H1 (cell line): ENCODE measurements around the gene OR6M1. TPM values are rescaled to one million over a fixed set of nuclear protein-coding genes. Genes with fewer than 3 reads are reported as not detected.

Experiments used
- CTCF ChIA-PET: fragments of 300-600 bp; sonication (Branson Sonifier 250); formaldehyde crosslinking; loops from one replicate; lab custom pipeline; 2021; ENCODE audit not compliant: partially characterized antibody; lab: Charles Lee
- POLR2A ChIA-PET: fragments of 300-600 bp; sonication (Branson Sonifier 250); formaldehyde crosslinking; loops from one replicate; lab custom pipeline; 2021; ENCODE audit warnings: inconsistent platforms; ENCODE audit not compliant: partially characterized antibody; lab: Charles Lee
- DNase-seq, 2 experiments: peaks; one replicate each; pipeline versions ENCODE4 v3.0.0 to v3.0.0-alpha.2; 2010 to 2022; ENCODE audit warnings: low spot score in 2 of 2, low read depth in 1 of 2, mixed read lengths in 1 of 2
- FAIRE-seq: peaks from 2 replicates; lab custom pipeline; 2011; peaks lifted over from hg19 to GRCh38; lab: Jason Lieb, UNC
- H2AFZ ChIP-seq: 2 replicates; pipeline ENCODE4 v1.8.1; 2012; ENCODE audit warnings: low read length, inconsistent platforms
- H2AK5ac ChIP-seq: 2 replicates; pipeline ENCODE4 v1.6.1; 2013; ENCODE audit warnings: low read depth, low read length
- H2BK120ac ChIP-seq: replicated peaks from 2 replicates; pipeline ENCODE3; 2013; ENCODE audit warnings: low read depth, low read length, inconsistent platforms
- H2BK12ac ChIP-seq: 2 replicates; pipeline ENCODE4 v1.6.1; 2013; ENCODE audit warnings: low read depth, low read length
- H2BK15ac ChIP-seq: 2 replicates; pipeline ENCODE4 v1.6.1; 2013; ENCODE audit warnings: low read length
- H2BK20ac ChIP-seq: 2 replicates; pipeline ENCODE4 v1.6.1; 2013; ENCODE audit warnings: low read length
- H2BK5ac ChIP-seq: 2 replicates; pipeline ENCODE4 v1.6.1; 2013; ENCODE audit warnings: low read depth, low read length
- H3K14ac ChIP-seq: 2 replicates; pipeline ENCODE4 v1.6.1; 2013; ENCODE audit warnings: inconsistent platforms; ENCODE audit not compliant: insufficient read length
- H3K18ac ChIP-seq: 2 replicates; pipeline ENCODE4 v1.6.1; 2013; ENCODE audit warnings: low read length; ENCODE audit errors: extremely low read depth
- H3K23ac ChIP-seq: 2 replicates; pipeline ENCODE4 v1.6.1; 2013; ENCODE audit warnings: inconsistent platforms; ENCODE audit not compliant: insufficient read length
- H3K23me2 ChIP-seq: 2 replicates; pipeline ENCODE4 v1.6.1; 2013; ENCODE audit warnings: low read depth, low read length
- H3K27ac ChIP-seq: 2 replicates; pipeline ENCODE4 v1.6.1; 2011; ENCODE audit warnings: low read depth, low read length, inconsistent platforms
- H3K27me3 ChIP-seq, 4 experiments: replicated peaks in 1 of 4; 1 replicate in 1 of 4; 2 replicates in 3 of 4; pipeline versions ENCODE4 v1.6.1 to v1.8.1; 2011 to 2013; ENCODE audit warnings: low read length in 3 of 4, mild to moderate bottlenecking in 3 of 4, inconsistent platforms in 2 of 4, mixed read lengths in 2 of 4, moderate library complexity in 1 of 4; ENCODE audit not compliant: control insufficient read depth in 3 of 4, insufficient read depth in 3 of 4; ENCODE audit errors: extremely low read depth in 1 of 4
- H3K36me3 ChIP-seq, 4 experiments: 2 replicates each; pipeline versions ENCODE4 v1.6.1 to v1.8.1; 2011 to 2013; ENCODE audit warnings: mild to moderate bottlenecking in 4 of 4, low read length in 3 of 4, moderate library complexity in 2 of 4, control low read depth in 1 of 4, inconsistent platforms in 1 of 4; ENCODE audit not compliant: insufficient read depth in 4 of 4, control insufficient read depth in 2 of 4
- H3K4ac ChIP-seq: replicated peaks from 2 replicates; pipeline ENCODE3; 2013; ENCODE audit warnings: low read length, low read depth, mixed read lengths, inconsistent platforms; ENCODE audit not compliant: insufficient read length
- H3K4me1 ChIP-seq, 4 experiments: replicated peaks in 1 of 4; 1 replicate in 1 of 4; 2 replicates in 3 of 4; pipeline versions ENCODE4 v1.6.1 to v1.8.1; 2011 to 2013; ENCODE audit warnings: low read length in 3 of 4, inconsistent platforms in 2 of 4, mixed read lengths in 1 of 4; ENCODE audit not compliant: insufficient read depth in 4 of 4, control insufficient read depth in 3 of 4
- H3K4me2 ChIP-seq, 2 experiments: 2 replicates each; pipeline versions ENCODE4 v1.6.1 to v1.8.1; 2011 to 2013; ENCODE audit warnings: low read depth in 2 of 2, low read length in 2 of 2, control low read depth in 1 of 2, inconsistent platforms in 1 of 2, mild to moderate bottlenecking in 1 of 2; ENCODE audit not compliant: insufficient read depth in 1 of 2
- H3K4me3 ChIP-seq, 4 experiments: fragments of 200-600, 300-600 bp in 1 of 4; sonication (generic), shearing (Covaris generic), sonication (Bioruptor Twin) in 1 of 4; 2 replicates each; pipeline versions ENCODE4 v1.5.1 to v1.8.1; 2011 to 2016; ENCODE audit warnings: low read length in 4 of 4, low read depth in 3 of 4, control low read depth in 2 of 4, inconsistent platforms in 2 of 4, mild to moderate bottlenecking in 2 of 4, mixed read lengths in 1 of 4, moderate library complexity in 1 of 4; ENCODE audit not compliant: insufficient read depth in 2 of 4; ENCODE audit errors: extremely low read depth in 1 of 4
- H3K56ac ChIP-seq: replicated peaks from 2 replicates; pipeline ENCODE3; 2013; ENCODE audit warnings: low read depth, mild to moderate bottlenecking, mixed read lengths, low read length, inconsistent platforms; ENCODE audit not compliant: insufficient read length
- H3K79me1 ChIP-seq: 2 replicates; pipeline ENCODE4 v1.6.1; 2013; ENCODE audit warnings: low read depth, low read length, control low read depth
- H3K79me2 ChIP-seq, 2 experiments: 2 replicates each; pipeline versions ENCODE4 v1.6.1 to v1.8.1; 2012 to 2013; ENCODE audit warnings: low read length in 2 of 2, mild to moderate bottlenecking in 2 of 2, inconsistent platforms in 1 of 2; ENCODE audit not compliant: insufficient read depth in 2 of 2, control insufficient read depth in 1 of 2
- H3K9ac ChIP-seq, 4 experiments: replicated peaks in 1 of 4; 1 replicate in 1 of 4; 2 replicates in 3 of 4; pipeline versions ENCODE4 v1.6.1 to v1.8.1; 2011 to 2013; ENCODE audit warnings: low read depth in 3 of 4, low read length in 3 of 4, control low read depth in 2 of 4, mild to moderate bottlenecking in 2 of 4, moderate library complexity in 2 of 4, inconsistent platforms in 1 of 4; ENCODE audit errors: extremely low read depth in 1 of 4
- H3K9me3 ChIP-seq, 2 experiments: 2 replicates each; pipeline versions ENCODE4 v1.6.1 to v1.8.1; 2012 to 2013; ENCODE audit warnings: mild to moderate bottlenecking in 2 of 2, moderate library complexity in 2 of 2, control low read depth in 1 of 2, inconsistent platforms in 1 of 2, low read depth in 1 of 2, low read length in 1 of 2, mixed read lengths in 1 of 2; ENCODE audit not compliant: insufficient read depth in 2 of 2
- H4K20me1 ChIP-seq, 2 experiments: replicated peaks in 1 of 2; 2 replicates each; pipeline versions ENCODE3 to v1.8.1; 2011 to 2013; ENCODE audit warnings: inconsistent platforms in 2 of 2, low read length in 2 of 2, mild to moderate bottlenecking in 1 of 2; ENCODE audit not compliant: insufficient read depth in 2 of 2, control insufficient read depth in 1 of 2
- H4K5ac ChIP-seq: 2 replicates; pipeline ENCODE4 v1.6.1; 2013; ENCODE audit warnings: low read length, low read depth, mixed read lengths, inconsistent platforms; ENCODE audit not compliant: insufficient read length
- H4K8ac ChIP-seq: 2 replicates; pipeline ENCODE4 v1.8.0; 2013; ENCODE audit warnings: mild to moderate bottlenecking, moderate library complexity, low read length, inconsistent platforms; ENCODE audit not compliant: insufficient read depth; ENCODE audit errors: extremely low read depth
- H4K91ac ChIP-seq: replicated peaks from 2 replicates; pipeline ENCODE3; 2013; ENCODE audit warnings: low read length, mixed read lengths, inconsistent platforms; ENCODE audit not compliant: insufficient read length
- ASH2L ChIP-seq: fragments of 200-600, 300-600 bp; sonication (generic); IDR thresholded peaks from one replicate; pipeline ENCODE4 v1.7.1; 2017; ENCODE audit warnings: low read length
- CREB1 ChIP-seq: IDR thresholded peaks from 2 replicates; pipeline ENCODE4 v1.6.1; 2012; ENCODE audit warnings: inconsistent platforms
- NANOG ChIP-seq: IDR thresholded peaks from 2 replicates; pipeline ENCODE4 v1.6.1; 2011; ENCODE audit warnings: low read length, low read depth, mild to moderate bottlenecking, inconsistent platforms; ENCODE audit not compliant: insufficient read depth, poor library complexity, severe bottlenecking
- PHF8 ChIP-seq: fragments of 200-600 bp; sonication (generic); conservative IDR thresholded peaks from 2 replicates; pipeline ENCODE4 v1.7.1; 2012; ENCODE audit warnings: low read depth, mild to moderate bottlenecking, inconsistent platforms, low read length, moderate library complexity
- RBBP5 ChIP-seq: IDR thresholded peaks from 2 replicates; pipeline ENCODE4 v1.7.1; 2012; ENCODE audit warnings: low read depth, mild to moderate bottlenecking, inconsistent platforms, low read length, moderate library complexity, borderline replicate concordance
- RFX5 ChIP-seq: IDR thresholded peaks from 2 replicates; pipeline ENCODE4 v1.6.1; 2011; ENCODE audit warnings: low read depth, low read length, improper control_type of control experiment, borderline replicate concordance
- SAP30 ChIP-seq: fragments of 300-600 bp; sonication (generic); IDR thresholded peaks from 2 replicates; pipeline ENCODE4 v1.7.1; 2012; ENCODE audit warnings: low read length, moderate library complexity, mild to moderate bottlenecking, inconsistent platforms; ENCODE audit not compliant: insufficient read depth, insufficient replicate concordance
- SP4 ChIP-seq: IDR thresholded peaks from 2 replicates; pipeline ENCODE4 v1.6.1; 2012; ENCODE audit warnings: low read length, inconsistent platforms
- TAF1 ChIP-seq: IDR thresholded peaks from 2 replicates; pipeline ENCODE4 v1.6.1; 2011; ENCODE audit warnings: mild to moderate bottlenecking, low read depth, low read length
- WGBS, 2 experiments: shearing (Covaris generic) in 1 of 2; methylation state at CpG; one replicate each; pipeline versions ENCODE4 v1.1.6 to v1.1.7; 2013 to 2015; ENCODE audit warnings: low lambda C conversion rate in 2 of 2, mixed read lengths in 2 of 2, inconsistent platforms in 1 of 2, low coverage in 1 of 2, missing lambda C conversion rate in 1 of 2; ENCODE audit not compliant: insufficient replicate concordance in 2 of 2, insufficient coverage in 1 of 2, insufficient read length in 1 of 2; ENCODE audit errors: extremely low coverage in 1 of 2, missing lambda C conversion rate in 1 of 2; 5-methylcytosine and 5-hydroxymethylcytosine counted together
- polyA plus RNA-seq, 7 experiments: library from polyadenylated mRNA; depleted of rRNA in 3 of 7; stranded (reverse) in 5 of 7; unstranded in 2 of 7; fragments of >200 nt in 5 of 7; fragments of 200-250 nt in 2 of 7; gene quantifications; 1 replicate in 5 of 7; 2 replicates in 1 of 7; 4 replicates in 1 of 7; pipeline versions ENCODE4 v1.2.1 to v1.2.3, GENCODE V29; 2011 to 2013; ENCODE audit warnings: missing spikeins in 2 of 7, mixed read lengths in 2 of 7
- total RNA-seq: library from RNA; stranded (reverse); fragmentation: NEBNext Ultra II Directional; extraction: Animal tissue kit (Norgen Biotek cat#: 25700); gene quantifications from 2 replicates; pipeline ENCODE4 v1.2.1, GENCODE V29; 2021
- TF ChIP-seq, protein P1 (sequence below): IDR thresholded peaks from 2 replicates; pipeline ENCODE4 v1.6.1; 2011; ENCODE audit warnings: low read length, improper control_type of control experiment

The OR6M1 gene
- total and polyA plus RNA-seq, 2 of the 8 experiments (the other 6 are each of a cell fraction or from before 2014, with no cell fraction given), result not detected

DNA sequence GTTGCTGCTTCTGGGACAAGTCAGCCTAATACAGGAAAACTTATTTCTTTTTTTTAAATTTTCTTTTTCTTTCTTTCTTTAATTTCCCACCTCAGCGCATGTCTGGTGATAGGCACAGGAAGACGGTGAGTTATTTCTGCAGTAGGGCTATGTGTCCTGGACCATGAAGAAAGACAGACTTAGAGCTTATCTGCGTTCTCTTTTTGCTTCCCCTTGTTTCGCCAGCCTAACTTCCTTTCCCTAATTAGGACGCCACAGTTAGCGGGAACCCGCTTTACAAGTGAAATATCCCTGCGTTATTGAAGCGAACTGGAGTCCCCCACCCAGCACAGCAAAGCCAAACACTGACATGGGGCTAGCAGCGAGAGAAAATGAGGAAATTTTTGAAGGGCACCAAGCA is 8.6 kb downstream of the OR6M1 start:
- H3K23ac ChIP-seq, result no peak overlapping the region
- H2BK12ac ChIP-seq, result 0 out of 2 replicates have a peak overlapping the region, but pooled peaks have one; percentile 77
- no peaks in the 10 kb centered on the region for H3K23me2 ChIP-seq
- H3K79me1 ChIP-seq, result no peaks in the 10 kb centered on the region
- H4K5ac ChIP-seq, result peak overlapping the region; percentile 0
- no peak overlapping the region for H4K91ac ChIP-seq
- H3K4ac ChIP-seq, result no peak overlapping the region
- TF ChIP-seq RFX5 (no peak), NANOG (no peak), CREB1 (no peak), PHF8 (no peak), RBBP5 (no peak), TAF1 (no peak), ASH2L (no peak), SAP30 (no peak), SP4 (no peak)
- TF ChIP-seq, protein P1, sequence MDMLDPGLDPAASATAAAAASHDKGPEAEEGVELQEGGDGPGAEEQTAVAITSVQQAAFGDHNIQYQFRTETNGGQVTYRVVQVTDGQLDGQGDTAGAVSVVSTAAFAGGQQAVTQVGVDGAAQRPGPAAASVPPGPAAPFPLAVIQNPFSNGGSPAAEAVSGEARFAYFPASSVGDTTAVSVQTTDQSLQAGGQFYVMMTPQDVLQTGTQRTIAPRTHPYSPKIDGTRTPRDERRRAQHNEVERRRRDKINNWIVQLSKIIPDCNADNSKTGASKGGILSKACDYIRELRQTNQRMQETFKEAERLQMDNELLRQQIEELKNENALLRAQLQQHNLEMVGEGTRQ, result no peak
- H2BK15ac ChIP-seq, result no peak overlapping the region
- peak overlapping the region; percentile 11; the same call in 1 of the 2 replicates for H3K18ac ChIP-seq
- 77% methylated on average over 10 of the region's 10 CpGs; no CpG with 5 or more reads in 1 of the 2 experiments for whole genome bisulfite sequencing, 2 experiments
- 0 out of 2 replicates have a peak overlapping the region, but pooled peaks have one; percentile 37 for H2BK20ac ChIP-seq
- no peak overlapping the region for H3K9ac ChIP-seq
- H4K8ac ChIP-seq, result no peak overlapping the region
- FAIRE-seq, result no peak
- peak overlapping the region; percentile 64; the same call in 1 of the 2 replicates for H2AFZ ChIP-seq
- H3K4me2 ChIP-seq, result no peak overlapping the region
- H2BK120ac ChIP-seq, result peak overlapping the region; percentile 21
- H3K14ac ChIP-seq, result no peak overlapping the region
- H3K9me3 ChIP-seq, result 0 out of 4 replicates have a peak, but pooled peaks cover 0 to 5% of the 10 kb centered on the region in 2 experiments
- H3K4me1 ChIP-seq, result no peaks in the 10 kb centered on the region
- no peak overlapping the region for H2BK5ac ChIP-seq
- H4K20me1 ChIP-seq, result no peaks in the 10 kb centered on the region
- no peaks in the 10 kb centered on the region for H3K79me2 ChIP-seq
- H3K56ac ChIP-seq, result no peak overlapping the region
- no peaks in the 10 kb centered on the region for H3K27me3 ChIP-seq
- no peak overlapping the region for H3K27ac ChIP-seq
- CTCF ChIA-PET, result no interaction called here
- no peak overlapping the region for H3K4me3 ChIP-seq
- no peak overlapping the region for H2AK5ac ChIP-seq
- peaks cover 0 to 2% (median 0%) of the 10 kb centered on the region in 4 experiments; a peak in 1 of 8 replicates for H3K36me3 ChIP-seq
- POLR2A ChIA-PET, result interaction anchor here (1.2 kb wide), 1 partner anchor 16 kb away, joined by 3 read pairs; no protein-coding TSS in a partner anchor
- DNase-seq, result no peak
